Esophagus muscularis mucosa (tissue), 4 donors: Measurements from ENCODE around the gene PAFAH2. TPM values are rescaled to one million over a fixed set of nuclear protein-coding genes. Genes with fewer than 3 reads are reported as not detected.

ENCODE experiments used
- DNase-seq: peaks from one replicate; pipeline ENCODE4 v3.0.0-alpha.2; 2017; ENCODE audit errors: extremely low spot score
- H3K27ac ChIP-seq, 4 donors: fragments of 200-600 bp; sonication (generic); replicated peaks in 1 of 4; 1 replicate in 3 of 4; 2 replicates in 1 of 4; pipeline ENCODE4 v1.5.1; 2016 to 2019; ENCODE audit warnings: mild to moderate bottlenecking in 1 of 4
- H3K27me3 ChIP-seq, 4 donors: fragments of 200-600 bp; sonication (generic); one replicate each; pipeline versions ENCODE4 v1.5.1 to v1.6.0; 2016 to 2019
- H3K36me3 ChIP-seq, 4 donors: fragments of 200-600 bp; sonication (generic); one replicate each; pipeline ENCODE4 v1.5.1; 2016 to 2019
- H3K4me1 ChIP-seq, 4 donors: fragments of 200-600 bp; sonication (generic); one replicate each; pipeline ENCODE4 v1.5.1; 2016 to 2019
- H3K4me3 ChIP-seq, 4 donors: fragments of 200-600 bp; sonication (generic); 1 replicate in 2 of 4; 2 replicates in 2 of 4; pipeline ENCODE4 v1.5.1; 2016 to 2019; ENCODE audit warnings: mild to moderate bottlenecking in 4 of 4, moderate library complexity in 1 of 4
- H3K9me3 ChIP-seq, 4 donors: fragments of 200-600 bp; sonication (generic); 1 replicate in 3 of 4; 2 replicates in 1 of 4; pipeline ENCODE4 v1.5.1; 2016 to 2019
- CTCF ChIP-seq, 3 experiments: fragments of 200-600 bp in 2 of 3; fragments of 450-650 bp in 1 of 3; sonication (generic) in 2 of 3; IDR thresholded peaks; one replicate each; pipeline ENCODE4 v1.5.1; 2017 to 2019; ENCODE audit warnings: antibody characterized with exemption in 3 of 3, mild to moderate bottlenecking in 2 of 3, moderate library complexity in 1 of 3
- EP300 ChIP-seq: sonication (generic); formaldehyde crosslinking; IDR thresholded peaks from one replicate; pipeline ENCODE4 v1.6.1; 2017; ENCODE audit warnings: antibody characterized with exemption
- POLR2A ChIP-seq: fragments of 450-650 bp; IDR thresholded peaks from one replicate; pipeline ENCODE4 v1.6.1; 2017; ENCODE audit warnings: antibody characterized with exemption, moderate library complexity, mild to moderate bottlenecking, low read depth
- POLR2AphosphoS5 ChIP-seq, 2 donors: sonication (generic); formaldehyde crosslinking; IDR thresholded peaks; one replicate each; pipeline ENCODE4 v1.6.1; 2017; ENCODE audit warnings: antibody characterized with exemption in 2 of 2
- WGBS: methylation state at CpG from one replicate; pipeline ENCODE4 v1.1.5; 2018; 5-methylcytosine and 5-hydroxymethylcytosine counted together
- intact Hi-C: fragments of 100-400 bp; cut with DNase I; formaldehyde crosslinking; loops from one replicate; pipeline ENCODE4 v1.15.1; 2023
- total RNA-seq, 4 donors: library from RNA; depleted of rRNA; stranded (reverse); fragments of >200 nt; gene quantifications; one replicate each; pipeline versions ENCODE4 v1.1.0 to v1.2.1, GENCODE V29; 2016

PAFAH2 gene
- total RNA-seq, 4 donors from 2014 or later, result 6.1 to 10.0 (median 9.2) TPM

- Histone ChIP-seq H3K4me3 (peak overlapping the region in 2 of 4 donors; percentile 33 to 36), H3K4me1 (peaks cover 16 to 18% (median 17%) of the 10 kb centered on the region in 4 donors), H3K36me3 (no peaks in the 10 kb centered on the region), H3K9me3 (no peaks in the 10 kb centered on the region), H3K27me3 (peaks cover 0 to 93% (median 33%) of the 10 kb centered on the region in 4 donors), H3K27ac (no peak overlapping the region)
- TF ChIP-seq POLR2A (no peak), EP300 (no peak), POLR2AphosphoS5 (IDR thresholded peaks at IDR 0.05) (no peak), CTCF (IDR thresholded peaks at IDR 0.05) (no peak)
- WGBS, result 62% methylated on average over 17 of the region's 29 CpGs
- intact Hi-C loops, result no loop called here
- DNase-seq, result no peak
Observed at GRCh38 chr1:26044971-26045721, 47.3 kb upstream of the PAFAH2 start.

GRCh38 chr1:26044414-26044813 is 46.6 kb upstream of the PAFAH2 start:
- Histone ChIP-seq H3K4me1 (peaks cover 16 to 18% (median 17%) of the 10 kb centered on the region in 4 donors), H3K4me3 (no peak overlapping the region), H3K27ac (no peak overlapping the region), H3K27me3 (peaks cover 0 to 94% (median 33%) of the 10 kb centered on the region in 4 donors), H3K9me3 (no peaks in the 10 kb centered on the region), H3K36me3 (no peaks in the 10 kb centered on the region)
- intact Hi-C loops, result no loop called here
- TF ChIP-seq POLR2AphosphoS5 (IDR thresholded peaks at IDR 0.05) (no peak), POLR2A (no peak), EP300 (no peak), CTCF (IDR thresholded peaks at IDR 0.05) (no peak)
- 94% methylated on average over 3 of the region's 3 CpGs for WGBS
- no peak for DNase-seq

GRCh38 chr1:26043765-26044164 is 45.9 kb upstream of the PAFAH2 start:
- no peaks in the 10 kb centered on the region for H3K36me3 ChIP-seq
- 88% methylated on average over 2 of the region's 2 CpGs for WGBS
- H3K27ac ChIP-seq, result no peak overlapping the region
- peaks cover 0 to 91% (median 33%) of the 10 kb centered on the region in 4 donors for H3K27me3 ChIP-seq
- intact Hi-C loops, result no loop called here
- no peak overlapping the region for H3K4me3 ChIP-seq
- TF ChIP-seq POLR2AphosphoS5 (IDR thresholded peaks at IDR 0.05), result no peak
- no peak for DNase-seq
- H3K9me3 ChIP-seq, result no peaks in the 10 kb centered on the region
- peaks cover 16 to 18% (median 17%) of the 10 kb centered on the region in 4 donors for H3K4me1 ChIP-seq

- TF ChIP-seq POLR2A (no peak), EP300 (no peak), POLR2AphosphoS5 (IDR thresholded peaks at IDR 0.05) (no peak), CTCF (IDR thresholded peaks at IDR 0.05) (no peak)
- intact Hi-C loops, result no loop called here
- no peak for DNase-seq
- H3K4me3 ChIP-seq, result no peak overlapping the region
- no peaks in the 10 kb centered on the region for H3K36me3 ChIP-seq
- no peak overlapping the region for H3K27ac ChIP-seq
- peaks cover 17 to 26% (median 18%) of the 10 kb centered on the region in 4 donors for H3K4me1 ChIP-seq
- H3K27me3 ChIP-seq, result peaks cover 0 to 73% (median 28%) of the 10 kb centered on the region in 4 donors
- no peaks in the 10 kb centered on the region for H3K9me3 ChIP-seq
- 73% methylated on average over 4 of the region's 4 CpGs for WGBS
Observed at GRCh38 chr1:26041978-26042377, 44.1 kb upstream of the PAFAH2 start.

GRCh38 chr1:26041401-26041800 is 43.5 kb upstream of the PAFAH2 start:
- H3K27ac ChIP-seq, result no peak overlapping the region
- peaks cover 0 to 72% (median 22%) of the 10 kb centered on the region in 4 donors for H3K27me3 ChIP-seq
- intact Hi-C loops, result no loop called here
- no peak for DNase-seq
- no peak for TF ChIP-seq CTCF (IDR thresholded peaks at IDR 0.05)
- no peak for TF ChIP-seq EP300
- TF ChIP-seq POLR2A, result no peak
- TF ChIP-seq POLR2AphosphoS5 (IDR thresholded peaks at IDR 0.05), result no peak
- no peaks in the 10 kb centered on the region for H3K9me3 ChIP-seq
- 100% methylated on average over 2 of the region's 7 CpGs for WGBS
- no peaks in the 10 kb centered on the region for H3K36me3 ChIP-seq
- peaks cover 16 to 29% (median 17%) of the 10 kb centered on the region in 4 donors for H3K4me1 ChIP-seq
- no peak overlapping the region for H3K4me3 ChIP-seq
